Activated naive CD4-positive, alpha-beta T cell treated with anti-CD3 and anti-CD28 coated beads for 36 hours (primary cell): ENCODE measurements around the gene CTCF. TPM values are rescaled to one million over a fixed set of nuclear protein-coding genes. Genes with fewer than 3 reads are reported as not detected.

Experiments used
- CTCF ChIA-PET: fragments of 350-600 bp; sonication (Branson Sonifier 250); formaldehyde crosslinking; loops from one replicate; lab custom pipeline; 2021; ENCODE audit warnings: antibody characterized with exemption; lab: Charles Lee
- DNase-seq: peaks from one replicate; pipeline ENCODE4 v3.0.0-alpha.2; 2020
- H3K27ac Mint-ChIP-seq: one replicate; pipeline ENCODE4 v1.8.0; 2021; ENCODE audit warnings: mild to moderate bottlenecking, mixed read lengths
- H3K27me3 Mint-ChIP-seq: one replicate; pipeline ENCODE4 v1.8.0; 2021; ENCODE audit warnings: low read depth, mixed read lengths
- H3K36me3 Mint-ChIP-seq: one replicate; pipeline ENCODE4 v1.8.0; 2021; ENCODE audit warnings: low read depth, mixed read lengths
- H3K4me1 Mint-ChIP-seq: one replicate; pipeline ENCODE4 v1.8.0; 2021; ENCODE audit warnings: low read depth, mixed read lengths
- H3K4me3 Mint-ChIP-seq: one replicate; pipeline ENCODE4 v1.8.0; 2021; ENCODE audit warnings: mild to moderate bottlenecking, moderate library complexity, mixed read lengths
- H3K9me3 Mint-ChIP-seq: one replicate; pipeline ENCODE4 v1.8.0; 2021; ENCODE audit warnings: mixed read lengths
- intact Hi-C: fragments of 100-400 bp; cut with micrococcal nuclease; formaldehyde crosslinking; loops from one replicate; pipeline ENCODE4 v1.15.1; 2023
- total RNA-seq, 2 experiments: library from RNA; stranded (reverse); gene quantifications; one replicate each; pipeline ENCODE4 v1.2.3, GENCODE V29; 2021

CTCF gene
- total RNA-seq, 2 experiments from 2014 or later: 51.2 to 52.3 TPM

- intact Hi-C loops: no loop called here
- Mint-ChIP-seq H3K27ac (no peak overlapping the region), H3K36me3 (peaks cover 17% of the 10 kb centered on the region), H3K27me3 (no peaks in the 10 kb centered on the region), H3K9me3 (no peaks in the 10 kb centered on the region), H3K4me3 (no peak overlapping the region), H3K4me1 (peaks cover 20% of the 10 kb centered on the region)
- DNase-seq: no peak
- CTCF ChIA-PET: no interaction called here
Measured at GRCh38 chr16:67656344-67657016, 94.2 kb downstream of the CTCF start.

- CTCF ChIA-PET: interaction anchor here (2.3 to 4.6 kb wide), 2 partner anchors 13 to 136 kb away, joined by 14 to 26 read pairs; partner anchors contain the start of gene CARMIL2
- intact Hi-C loops: no loop called here
- Mint-ChIP-seq H3K27ac (no peak overlapping the region), H3K27me3 (no peaks in the 10 kb centered on the region), H3K36me3 (peaks cover 12% of the 10 kb centered on the region), H3K4me1 (peaks cover 21% of the 10 kb centered on the region), H3K9me3 (no peaks in the 10 kb centered on the region), H3K4me3 (no peak overlapping the region)
- DNase-seq: no peak
Measured at GRCh38 chr16:67657017-67657608, 94.8 kb downstream of the CTCF start.

- no peak for DNase-seq
- Mint-ChIP-seq H3K4me3 (no peak overlapping the region), H3K27ac (no peak overlapping the region), H3K4me1 (peaks cover 21% of the 10 kb centered on the region), H3K9me3 (no peaks in the 10 kb centered on the region), H3K36me3 (peaks cover 10% of the 10 kb centered on the region), H3K27me3 (no peaks in the 10 kb centered on the region)
- intact Hi-C loops: no loop called here
- CTCF ChIA-PET: interaction anchor here (0.5 to 4.6 kb wide), 8 partner anchors 8 to 157 kb away, joined by 3 to 26 read pairs (median 8); partner anchors contain the start of genes CARMIL2 and CTCF
Measured at GRCh38 chr16:67657751-67658518, 95.6 kb downstream of the CTCF start.

GRCh38 chr16:67658849-67659674, 96.7 kb downstream of the CTCF start:
- DNase-seq: no peak
- H3K27me3 Mint-ChIP-seq: no peaks in the 10 kb centered on the region
- peak overlapping the region; percentile 92 for H3K27ac Mint-ChIP-seq
- peaks cover 21% of the 10 kb centered on the region for H3K4me1 Mint-ChIP-seq
- CTCF ChIA-PET: interaction anchor here (0.6 to 4.6 kb wide), 8 partner anchors 9 to 182 kb away, joined by 3 to 26 read pairs (median 8); partner anchors contain the start of genes CARMIL2 and CTCF
- no peaks in the 10 kb centered on the region for H3K9me3 Mint-ChIP-seq
- H3K36me3 Mint-ChIP-seq: peaks cover 10% of the 10 kb centered on the region
- intact Hi-C loops: no loop called here
- H3K4me3 Mint-ChIP-seq: peak overlapping the region; percentile 90

- peak; percentile 92 for DNase-seq
- H3K9me3 Mint-ChIP-seq: no peaks in the 10 kb centered on the region
- intact Hi-C loops: loop anchor here (1.0 to 2.0 kb wide), 12 partner anchors 8 to 433 kb away; partner anchors contain the start of genes ATP6V0D1, CARMIL2, CTCF and GFOD2
Measured at GRCh38 chr16:67659675-67660563, 97.6 kb downstream of the CTCF start, which contains the start of gene ACD. Gene ACD, minus strand, starts transcription at chr16:67660260. Its CDS starts 40 bp downstream, at chr16:67660220.

GRCh38 chr16:67660564-67661028, 98.3 kb downstream of the CTCF start, which contains the start of gene PARD6A:
Gene PARD6A, plus strand, starts transcription at chr16:67660960. Its CDS starts 79 bp downstream, at chr16:67661039.
- intact Hi-C loops: loop anchor here (1.0 to 2.0 kb wide), 12 partner anchors 8 to 434 kb away; partner anchors contain the start of genes ATP6V0D1, CARMIL2, CTCF and GFOD2
- peak within 1 kb of the TSS; percentile 92 for H3K27ac Mint-ChIP-seq
- CTCF ChIA-PET: interaction anchor here (1.0 to 13.5 kb wide), 6 partner anchors 9 to 139 kb away, joined by 3 to 131 read pairs (median 14); partner anchors contain the start of genes CARMIL2 and CTCF
- no peaks in the 10 kb centered on the region for H3K9me3 Mint-ChIP-seq
- H3K4me3 Mint-ChIP-seq: peak within 1 kb of the TSS; percentile 90
- no peaks in the 10 kb centered on the region for H3K27me3 Mint-ChIP-seq
- DNase-seq: peak; percentile 97
- peaks cover 9% of the 10 kb centered on the region for H3K36me3 Mint-ChIP-seq
- peaks cover 21% of the 10 kb centered on the region for H3K4me1 Mint-ChIP-seq

More at GRCh38 chr16:67659675-67660563, 97.6 kb downstream of the CTCF start, which contains the start of gene ACD:
- Mint-ChIP-seq H3K27ac (peak within 1 kb of the TSS; percentile 92), H3K4me3 (peak within 1 kb of the TSS; percentile 90), H3K4me1 (peaks cover 21% of the 10 kb centered on the region), H3K27me3 (no peaks in the 10 kb centered on the region), H3K36me3 (peaks cover 12% of the 10 kb centered on the region)
- CTCF ChIA-PET: interaction anchor here (1.0 to 13.5 kb wide), 6 partner anchors 15 to 139 kb away, joined by 3 to 131 read pairs (median 16); partner anchors contain the start of genes CARMIL2 and CTCF

- intact Hi-C loops: loop anchor here (2.0 kb wide), 5 partner anchors 58 to 434 kb away; partner anchors contain the start of genes GFOD2, PSKH1, RANBP10 and TMEM208
- CTCF ChIA-PET: interaction anchor here (1.1 to 13.5 kb wide), 4 partner anchors 8 to 140 kb away, joined by 3 to 131 read pairs (median 22); partner anchors contain the start of gene CARMIL2
- no peaks in the 10 kb centered on the region for H3K27me3 Mint-ChIP-seq
- H3K4me1 Mint-ChIP-seq: peaks cover 25% of the 10 kb centered on the region
- H3K36me3 Mint-ChIP-seq: peaks cover 5% of the 10 kb centered on the region
- peak overlapping the region; percentile 53 for H3K27ac Mint-ChIP-seq
- H3K4me3 Mint-ChIP-seq: peak overlapping the region; percentile 90
- peak; percentile 39 for DNase-seq
- H3K9me3 Mint-ChIP-seq: no peaks in the 10 kb centered on the region
Measured at GRCh38 chr16:67661101-67661761, 98.9 kb downstream of the CTCF start.

- no peak for DNase-seq
- H3K4me3 Mint-ChIP-seq: peak overlapping the region; percentile 90
- intact Hi-C loops: loop anchor here (2.0 kb wide), 5 partner anchors 57 to 435 kb away; partner anchors contain the start of genes GFOD2, PSKH1, RANBP10 and TMEM208
- CTCF ChIA-PET: interaction anchor here (0.6 to 13.5 kb wide), 4 partner anchors 18 to 146 kb away, joined by 3 to 131 read pairs (median 3); no protein-coding TSS in a partner anchor
- H3K27ac Mint-ChIP-seq: no peak overlapping the region
- H3K36me3 Mint-ChIP-seq: peaks cover 5% of the 10 kb centered on the region
- no peaks in the 10 kb centered on the region for H3K9me3 Mint-ChIP-seq
- peaks cover 26% of the 10 kb centered on the region for H3K4me1 Mint-ChIP-seq
- no peaks in the 10 kb centered on the region for H3K27me3 Mint-ChIP-seq
Measured at GRCh38 chr16:67661886-67662652, 99.7 kb downstream of the CTCF start.

GRCh38 chr16:67662653-67663010, 100.3 kb downstream of the CTCF start:
- H3K4me1 Mint-ChIP-seq: peaks cover 32% of the 10 kb centered on the region
- no peak for DNase-seq
- CTCF ChIA-PET: interaction anchor here (0.5 to 13.5 kb wide), 7 partner anchors 18 to 146 kb away, joined by 3 to 131 read pairs (median 3); no protein-coding TSS in a partner anchor
- no peak overlapping the region for H3K4me3 Mint-ChIP-seq
- no peaks in the 10 kb centered on the region for H3K27me3 Mint-ChIP-seq
- peaks cover 5% of the 10 kb centered on the region for H3K36me3 Mint-ChIP-seq
- intact Hi-C loops: no loop called here
- H3K9me3 Mint-ChIP-seq: no peaks in the 10 kb centered on the region
- H3K27ac Mint-ChIP-seq: no peak overlapping the region
